Urothelium cell line (cell line): ENCODE data around the gene SYT6.
"Not testable (repeated sequence)": the region's sequence is repeated elsewhere in the genome, so short reads cannot be mapped to it uniquely, and the experiment has no call there.

Experiments used
- DNase-seq: peaks from one replicate; pipeline ENCODE4 v3.0.0; 2011; ENCODE audit warnings: low spot score, mixed read lengths
- FAIRE-seq: peaks from 2 replicates; lab custom pipeline; 2011; peaks lifted over from hg19 to GRCh38; lab: Jason Lieb, UNC

SYT6 gene

GRCh38 chr1:114077188-114077587 is 76.5 kb downstream of the SYT6 start:
- FAIRE-seq = no peak

GRCh38 chr1:114076308-114076707 is 77.4 kb downstream of the SYT6 start:
- no peak for FAIRE-seq

More at GRCh38 chr1:114077188-114077587, 76.5 kb downstream of the SYT6 start:
- no peak for DNase-seq

GRCh38 chr1:114075546-114076242 is 78.0 kb downstream of the SYT6 start:
- DNase-seq (no peak), FAIRE-seq (no peak)

More at GRCh38 chr1:114076308-114076707, 77.4 kb downstream of the SYT6 start:
- DNase-seq = no peak

GRCh38 chr1:114075105-114075504 is 78.6 kb downstream of the SYT6 start:
- DNase-seq (no peak), FAIRE-seq (no peak)

GRCh38 chr1:114072246-114072645 is 81.4 kb downstream of the SYT6 start:
- DNase-seq = no peak
- no peak for FAIRE-seq

GRCh38 chr1:114069762-114070161 is 83.9 kb downstream of the SYT6 start:
- FAIRE-seq, DNase-seq: not testable (repeated sequence)

- DNase-seq, FAIRE-seq: not testable (repeated sequence)
Observed at GRCh38 chr1:114068684-114069083, 85.0 kb downstream of the SYT6 start.

GRCh38 chr1:114065671-114066070 is 88.0 kb downstream of the SYT6 start:
- FAIRE-seq, DNase-seq: not testable (repeated sequence)

- no peak for FAIRE-seq
- no peak for DNase-seq
Observed at GRCh38 chr1:114063544-114063943, 90.1 kb downstream of the SYT6 start.

GRCh38 chr1:114062477-114063099 is 91.1 kb downstream of the SYT6 start:
- DNase-seq = no peak
- no peak for FAIRE-seq

- FAIRE-seq = no peak
- DNase-seq = no peak
Observed at GRCh38 chr1:114061121-114061830, 92.4 kb downstream of the SYT6 start.

GRCh38 chr1:114058236-114058635 is 95.4 kb downstream of the SYT6 start:
- DNase-seq, FAIRE-seq: not testable (repeated sequence)

GRCh38 chr1:114054148-114054547 is 99.5 kb downstream of the SYT6 start:
- peak; percentile 99 for FAIRE-seq
- DNase-seq = no peak

- no peak for DNase-seq
- FAIRE-seq = no peak
Observed at GRCh38 chr1:114048232-114048631, 105.4 kb downstream of the SYT6 start.

GRCh38 chr1:114043548-114043947 is 110.1 kb downstream of the SYT6 start:
- no peak for FAIRE-seq
- DNase-seq = no peak

- DNase-seq = no peak
- FAIRE-seq = no peak
Observed at GRCh38 chr1:114043054-114043453, 110.6 kb downstream of the SYT6 start.

GRCh38 chr1:114040273-114041015 is 113.2 kb downstream of the SYT6 start:
- DNase-seq = no peak
- FAIRE-seq = no peak
